RWPE1 (cell line): ENCODE measurements around the gene PCGF3.

Source experiments
- CTCF ChIA-PET: fragments of 350-600 bp; sonication (Branson Sonifier 250); formaldehyde crosslinking; extraction: SDS; loops from one replicate; lab custom pipeline; 2021; lab: Yijun Ruan, JAX
- POLR2A ChIA-PET: fragments of 400-600 bp; formaldehyde crosslinking; extraction: SDS; loops from one replicate; lab custom pipeline; 2020; ENCODE audit warnings: antibody characterized with exemption; ENCODE audit not compliant: low non-redundant PET; lab: Yijun Ruan, JAX
- DNase-seq: peaks from one replicate; pipeline ENCODE4 v3.0.0; 2012; ENCODE audit warnings: low spot score
- H3K27ac ChIP-seq: fragments of 450-650 bp; 2 replicates; pipeline ENCODE4 v1.5.1; 2017
- CTCF ChIP-seq: fragments of 450-650 bp; conservative IDR thresholded peaks from 2 replicates; pipeline ENCODE4 v1.5.1; 2017; ENCODE audit warnings: low read depth, mild to moderate bottlenecking

PCGF3 gene

DNA sequence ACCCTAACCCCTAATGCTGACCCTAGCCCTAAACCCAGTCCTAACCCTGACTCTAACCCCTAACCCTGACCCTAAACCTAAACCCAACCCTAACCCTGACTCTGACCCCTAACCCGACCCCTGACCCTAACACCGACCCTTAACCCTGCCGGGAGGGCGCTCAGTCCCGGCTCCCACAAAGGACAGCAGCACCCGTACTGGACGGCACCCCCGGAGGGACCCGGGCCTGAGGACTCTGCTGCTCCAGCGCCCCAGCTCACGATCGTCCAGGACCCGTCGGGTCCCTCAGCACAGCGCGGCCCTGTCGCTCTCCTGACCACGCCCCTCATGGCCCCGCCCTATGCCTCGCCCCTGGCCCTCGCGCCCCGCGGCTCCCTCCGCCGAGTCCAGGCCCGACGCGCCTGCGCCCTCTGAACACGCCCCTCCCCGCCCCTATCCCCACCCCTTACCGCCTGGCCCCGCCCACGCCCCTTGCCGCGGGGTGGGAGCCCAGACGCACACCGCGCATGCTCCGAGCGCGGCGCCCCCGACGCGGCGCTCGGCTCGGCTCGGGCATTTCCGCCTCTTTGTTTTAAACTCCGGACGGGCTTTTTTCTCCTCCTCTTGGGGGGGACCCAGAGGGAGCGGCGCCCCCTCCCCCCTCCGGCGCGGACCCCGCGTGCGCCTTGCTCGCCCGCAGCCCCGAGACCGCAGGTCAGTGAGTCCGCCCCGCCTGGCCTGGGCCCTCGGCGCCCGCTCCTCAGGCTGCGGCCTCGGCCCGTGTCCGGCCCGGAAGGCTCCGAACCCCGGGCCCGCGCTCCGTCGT is at the start of gene PCGF3:
Gene PCGF3 (plus strand): TSS at position 555 of the 805 bp plus-strand sequence. CDS start 27,849 bp downstream, outside the sequence.
- peak; percentile 97 for DNase-seq
- TF ChIP-seq CTCF = no peak
- ChIA-PET CTCF (no interaction called here), POLR2A (no interaction called here)
- peak within 1 kb of the TSS; percentile 77 for H3K27ac ChIP-seq

GRCh38 chr4:656436-657337 is 48.9 kb upstream of the PCGF3 start:
- no peak overlapping the region for H3K27ac ChIP-seq
- ChIA-PET POLR2A (no interaction called here), CTCF (no interaction called here)
- TF ChIP-seq CTCF = no peak
- DNase-seq = no peak

GRCh38 chr4:657338-657833 is 48.2 kb upstream of the PCGF3 start:
- ChIA-PET CTCF (no interaction called here), POLR2A (no interaction called here)
- TF ChIP-seq CTCF = no peak
- no peak overlapping the region for H3K27ac ChIP-seq
- DNase-seq = no peak

DNA sequence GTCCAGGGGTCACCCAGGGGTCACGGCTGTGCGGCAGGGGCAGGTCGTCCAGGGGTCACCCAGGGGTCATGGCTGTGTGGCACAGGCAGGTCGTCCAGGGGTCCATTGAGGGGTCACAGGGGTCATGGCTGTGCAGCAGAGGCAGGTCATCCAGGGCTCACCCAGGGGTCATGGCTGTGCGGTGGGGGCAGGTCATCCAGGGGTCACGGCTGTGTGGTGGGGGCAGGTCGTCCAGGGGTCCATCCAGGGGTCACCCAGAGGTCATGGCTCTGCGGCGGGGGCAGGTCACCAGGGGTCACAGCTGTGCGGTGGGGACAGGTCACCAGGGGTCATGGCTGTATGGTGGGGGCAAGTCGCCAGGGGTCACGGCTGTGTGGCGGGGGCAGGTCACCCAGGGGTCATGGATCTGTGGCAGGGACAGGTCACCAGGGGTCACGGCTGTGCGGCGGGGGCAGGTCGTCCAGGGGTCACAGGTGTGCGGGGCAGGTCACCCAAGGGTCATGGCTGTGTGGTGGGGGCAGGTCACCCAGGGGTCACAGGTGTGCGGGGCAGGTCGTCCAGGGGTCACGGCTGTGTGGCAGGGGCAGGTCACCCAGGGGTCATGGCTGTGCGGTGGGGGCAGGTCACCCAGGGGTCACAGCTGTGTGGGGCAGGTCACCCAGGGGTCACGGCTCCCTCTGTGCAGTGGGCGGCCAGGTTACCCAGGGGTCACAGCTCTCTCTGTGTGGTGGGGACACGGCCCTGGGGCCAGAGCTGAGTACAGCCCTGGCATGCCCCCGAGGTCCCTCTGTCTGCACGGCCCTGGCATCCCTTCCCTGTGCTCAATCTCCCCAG is 47.6 kb upstream of the PCGF3 start:
- no peak for DNase-seq
- ChIA-PET POLR2A (no interaction called here), CTCF (no interaction called here)
- TF ChIP-seq CTCF = no peak
- no peak overlapping the region for H3K27ac ChIP-seq

DNA sequence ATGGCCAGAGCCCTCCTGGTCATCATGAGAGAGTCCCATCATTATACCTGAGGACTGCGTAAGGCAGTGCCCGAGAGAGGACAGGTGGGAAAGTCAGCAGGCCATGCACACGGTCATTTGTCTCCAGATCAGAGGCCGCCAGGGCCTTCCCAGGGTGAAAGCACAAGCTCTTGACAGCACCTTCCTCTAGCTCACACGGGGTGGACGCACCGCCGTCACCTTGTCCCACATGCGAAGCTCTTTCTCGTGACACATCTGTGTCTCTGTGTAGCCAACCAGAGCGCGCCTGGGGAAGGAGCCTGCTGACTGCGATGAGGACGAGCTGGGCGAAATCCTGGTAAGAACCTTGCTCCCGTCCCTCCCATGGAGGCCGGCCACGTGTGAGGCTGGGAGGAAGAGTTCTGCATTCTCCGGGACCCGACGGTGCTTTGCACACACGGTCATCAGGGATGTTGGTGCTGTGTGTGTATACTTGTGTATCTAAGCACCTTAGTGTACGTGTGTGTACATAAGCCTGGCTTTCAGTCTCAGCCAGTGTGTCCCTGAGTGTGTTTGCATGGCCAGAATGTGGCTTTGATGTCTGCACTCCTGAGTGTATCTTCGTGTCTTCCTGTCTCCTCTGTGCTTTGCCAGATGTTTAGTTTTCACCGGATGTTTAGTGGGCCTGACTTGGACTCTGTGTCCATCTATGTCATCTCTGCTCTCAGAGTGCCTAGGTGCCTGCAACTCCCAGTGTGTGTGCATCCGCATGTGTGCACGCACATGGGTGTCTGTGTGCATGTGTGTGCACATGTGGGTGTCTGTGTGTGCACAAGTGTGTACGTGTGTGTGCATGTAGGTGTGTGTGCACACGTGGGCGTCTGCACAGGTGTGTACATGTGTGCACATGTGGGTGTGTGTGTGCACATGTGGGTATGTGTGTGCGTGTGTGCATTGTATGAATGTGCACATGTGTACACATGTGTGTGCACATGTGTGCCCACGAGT is 46.7 kb upstream of the PCGF3 start:
- POLR2A ChIA-PET = no interaction called here

More for the DNA sequence above, 46.7 kb upstream of the PCGF3 start:
- no peak for TF ChIP-seq CTCF
- no peak overlapping the region for H3K27ac ChIP-seq
- CTCF ChIA-PET = no interaction called here
- DNase-seq = no peak
